Activated naive CD8-positive, alpha-beta T cell treated with anti-CD3 and anti-CD28 coated beads for 36 hours (primary cell): ENCODE data around the gene CACNG7. TPM values are rescaled to one million over a fixed set of nuclear protein-coding genes. Genes with fewer than 3 reads are reported as not detected.
"Not testable (repeated sequence)": the region's sequence is repeated elsewhere in the genome, so short reads cannot be mapped to it uniquely, and the experiment has no call there.

Source experiments
- DNase-seq: peaks from one replicate; pipeline ENCODE4 v3.0.0; 2021
- H3K27ac Mint-ChIP-seq: one replicate; pipeline ENCODE4 v1.8.0; 2022; ENCODE audit warnings: mild to moderate bottlenecking, moderate library complexity, mixed read lengths
- H3K27me3 Mint-ChIP-seq: one replicate; pipeline ENCODE4 v1.8.0; 2022; ENCODE audit warnings: mild to moderate bottlenecking, mixed read lengths
- H3K36me3 Mint-ChIP-seq: one replicate; pipeline ENCODE4 v1.8.0; 2021; ENCODE audit warnings: mild to moderate bottlenecking, mixed read lengths
- H3K4me1 Mint-ChIP-seq: one replicate; pipeline ENCODE4 v1.8.0; 2021; ENCODE audit warnings: mixed read lengths
- H3K4me3 Mint-ChIP-seq: one replicate; pipeline ENCODE4 v1.8.0; 2022; ENCODE audit warnings: mild to moderate bottlenecking, moderate library complexity, mixed read lengths
- H3K9me3 Mint-ChIP-seq: one replicate; pipeline ENCODE4 v1.8.0; 2022; ENCODE audit warnings: mixed read lengths
- total RNA-seq, 2 experiments: library from RNA; stranded (reverse); gene quantifications; one replicate each; pipeline ENCODE4 v1.2.3, GENCODE V29; 2021

Gene CACNG7, protein sequence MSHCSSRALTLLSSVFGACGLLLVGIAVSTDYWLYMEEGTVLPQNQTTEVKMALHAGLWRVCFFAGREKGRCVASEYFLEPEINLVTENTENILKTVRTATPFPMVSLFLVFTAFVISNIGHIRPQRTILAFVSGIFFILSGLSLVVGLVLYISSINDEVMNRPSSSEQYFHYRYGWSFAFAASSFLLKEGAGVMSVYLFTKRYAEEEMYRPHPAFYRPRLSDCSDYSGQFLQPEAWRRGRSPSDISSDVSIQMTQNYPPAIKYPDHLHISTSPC
- not detected for total RNA-seq

DNA sequence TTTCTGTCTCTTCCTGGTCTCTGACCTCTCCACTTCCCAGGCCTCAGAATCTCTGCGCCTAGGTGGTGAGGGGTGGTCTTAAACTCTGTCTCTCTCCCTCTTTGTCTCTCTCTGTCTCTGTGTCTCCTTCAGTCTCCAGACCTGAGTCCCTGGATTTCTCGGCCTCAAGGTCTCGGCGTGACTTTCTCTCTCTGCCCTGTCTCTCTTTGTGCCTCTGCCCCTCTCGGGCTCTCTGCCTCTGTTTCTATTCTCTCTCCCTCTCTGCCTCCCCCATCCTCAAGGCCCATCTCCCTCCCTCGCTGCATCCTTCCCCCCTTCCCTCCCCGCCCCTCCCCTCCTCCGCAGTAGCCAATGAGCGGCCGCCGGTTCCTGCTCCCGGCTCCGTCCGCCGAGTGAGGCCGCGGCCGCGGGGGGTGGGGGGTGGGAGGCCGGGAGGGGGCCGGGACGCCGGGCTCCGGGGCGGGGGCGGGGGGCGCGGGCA, at the start of gene CACNG7:
TSS of gene CACNG7 (plus strand) at position 344 of the 481 bp plus-strand sequence. CDS start 3,554 bp downstream, outside the sequence.
- peaks cover 16% of the 10 kb centered on the region for H3K4me1 Mint-ChIP-seq
- H3K4me3 Mint-ChIP-seq, result peak within 1 kb of the TSS; percentile 43
- no peaks in the 10 kb centered on the region for H3K9me3 Mint-ChIP-seq
- peaks cover 92% of the 10 kb centered on the region for H3K27me3 Mint-ChIP-seq
- no peak for DNase-seq
- no peaks in the 10 kb centered on the region for H3K36me3 Mint-ChIP-seq
- H3K27ac Mint-ChIP-seq, result no peak within 1 kb of the TSS

DNA sequence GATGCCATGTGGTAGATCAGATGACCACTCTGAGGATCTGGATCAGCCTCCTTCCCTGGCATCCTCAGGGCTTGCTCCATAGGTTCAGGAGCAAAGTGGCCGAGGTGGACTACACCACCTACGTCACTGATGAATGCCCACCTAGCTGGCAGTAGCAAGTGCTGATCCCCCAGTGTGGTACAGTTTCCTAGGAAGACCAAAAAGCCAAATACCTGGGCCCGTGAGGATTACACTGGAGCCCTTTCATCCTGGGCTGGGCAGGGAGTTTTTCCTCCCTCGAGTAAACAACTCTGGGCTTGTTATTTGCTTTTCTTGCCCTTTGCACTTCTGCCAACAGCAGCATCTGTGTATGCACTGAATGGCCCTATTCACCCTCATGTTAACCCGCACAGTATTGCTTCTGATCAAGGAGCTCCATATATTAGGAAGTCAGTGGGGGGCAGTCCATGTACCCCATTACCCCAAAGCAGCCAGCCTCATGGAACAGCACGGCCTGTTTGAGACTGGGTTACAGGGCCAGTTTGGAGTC, 44.7 kb upstream of the CACNG7 start:
- no peak overlapping the region for H3K4me3 Mint-ChIP-seq
- H3K27ac Mint-ChIP-seq, result no peak overlapping the region
- no peaks in the 10 kb centered on the region for H3K27me3 Mint-ChIP-seq
- DNase-seq, result no peak
- H3K36me3 Mint-ChIP-seq, result no peaks in the 10 kb centered on the region
- no peaks in the 10 kb centered on the region for H3K9me3 Mint-ChIP-seq
- peaks cover 27% of the 10 kb centered on the region for H3K4me1 Mint-ChIP-seq

DNA sequence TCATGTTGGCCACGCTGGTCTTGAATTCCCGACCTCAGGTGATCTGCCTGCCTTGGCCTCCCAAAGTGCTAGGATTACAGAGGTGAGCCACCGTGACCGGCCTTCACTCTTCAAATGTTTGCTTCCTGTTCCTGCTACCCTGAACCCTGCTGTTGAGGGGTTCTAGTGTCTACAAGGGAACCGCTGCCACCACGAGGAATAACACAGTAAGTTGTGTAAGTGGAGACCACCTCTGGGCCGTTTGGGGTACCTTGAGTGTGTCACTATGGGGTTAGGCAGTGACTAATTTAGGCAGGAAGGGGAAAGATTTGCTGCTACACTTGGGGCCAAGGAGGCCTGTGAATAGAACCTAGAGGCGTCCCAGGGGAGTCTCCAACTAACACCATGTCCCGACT, 43.6 kb upstream of the CACNG7 start:
- Mint-ChIP-seq H3K4me1 (peaks cover 28% of the 10 kb centered on the region), H3K27me3 (no peaks in the 10 kb centered on the region), H3K9me3 (no peaks in the 10 kb centered on the region), H3K4me3 (peak overlapping the region; percentile 77), H3K27ac (no peak overlapping the region), H3K36me3 (no peaks in the 10 kb centered on the region)
- DNase-seq, result no peak

DNA sequence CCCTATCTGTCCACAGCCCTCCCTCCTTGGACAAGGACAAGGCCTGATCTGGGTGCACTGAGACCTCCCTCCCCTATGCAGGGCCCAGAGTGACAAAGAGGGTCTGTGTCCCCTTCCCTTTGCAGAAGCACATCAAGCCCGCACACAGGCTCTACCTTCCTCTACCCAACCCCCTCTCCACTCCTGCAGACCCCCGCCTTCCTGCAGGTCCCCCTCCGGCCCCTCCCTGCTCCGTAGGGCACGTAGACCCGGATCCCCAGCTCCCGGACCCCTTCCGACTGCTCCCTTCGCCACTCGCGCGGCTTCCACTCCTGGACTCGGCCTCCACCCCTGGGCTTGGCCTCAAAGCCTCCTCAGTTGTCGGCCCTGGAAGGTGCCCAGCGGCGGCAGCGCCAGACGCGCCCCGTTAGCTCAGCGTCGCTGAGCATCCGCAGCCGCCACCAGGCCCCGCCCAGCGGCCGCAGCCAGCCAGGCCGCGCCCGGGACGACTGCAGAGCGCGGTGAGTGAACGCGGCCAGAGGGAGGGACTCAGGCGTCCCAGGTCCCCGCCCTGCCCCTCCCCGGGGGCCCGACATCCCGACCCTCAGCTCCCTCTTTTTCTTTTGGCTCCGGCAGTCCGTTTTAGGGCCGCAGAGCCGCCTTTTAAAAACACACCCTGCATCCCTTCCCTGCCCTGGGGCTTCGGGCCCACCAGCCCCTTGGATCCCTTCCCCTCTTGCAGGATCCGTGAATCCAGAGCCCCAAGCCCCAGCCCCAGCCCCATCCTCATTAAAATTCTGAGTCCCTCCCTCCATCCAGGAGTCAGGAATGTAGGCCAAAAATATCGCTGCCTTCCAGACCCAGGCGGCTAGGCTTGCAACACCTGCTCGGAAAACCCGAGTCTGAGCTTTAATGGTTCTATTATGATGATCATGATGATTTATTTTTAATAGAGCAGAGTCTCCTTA, 42.9 kb upstream of the CACNG7 start:
- Mint-ChIP-seq H3K4me3 (peak overlapping the region; percentile 94), H3K27me3 (no peaks in the 10 kb centered on the region), H3K27ac (peak overlapping the region; percentile 91), H3K9me3 (no peaks in the 10 kb centered on the region), H3K36me3 (peaks cover 3% of the 10 kb centered on the region), H3K4me1 (peaks cover 32% of the 10 kb centered on the region)
- DNase-seq, result peak; percentile 77

DNA sequence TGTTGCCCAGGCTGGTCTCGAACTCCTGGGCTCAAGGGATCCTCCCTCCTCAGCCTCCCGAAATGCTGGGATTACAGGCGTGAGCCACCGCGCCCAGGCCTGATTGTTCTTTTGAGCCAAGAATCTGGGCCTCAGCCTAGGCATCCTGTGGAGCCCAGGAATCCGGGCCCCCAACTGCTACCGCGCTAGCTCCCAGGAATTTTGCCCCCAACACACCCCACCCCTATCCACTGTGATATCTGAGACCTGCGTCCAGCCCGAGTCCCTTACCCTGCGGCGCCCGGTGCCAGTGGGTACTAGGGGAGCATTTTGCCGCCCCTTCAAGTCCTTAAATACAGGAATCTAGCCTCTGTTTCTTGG, 42.2 kb upstream of the CACNG7 start:
- no peak for DNase-seq
- peak overlapping the region; percentile 91 for H3K27ac Mint-ChIP-seq
- H3K36me3 Mint-ChIP-seq, result peaks cover 6% of the 10 kb centered on the region
- peaks cover 37% of the 10 kb centered on the region for H3K4me1 Mint-ChIP-seq
- no peaks in the 10 kb centered on the region for H3K27me3 Mint-ChIP-seq
- peak overlapping the region; percentile 94 for H3K4me3 Mint-ChIP-seq
- H3K9me3 Mint-ChIP-seq, result no peaks in the 10 kb centered on the region

DNA sequence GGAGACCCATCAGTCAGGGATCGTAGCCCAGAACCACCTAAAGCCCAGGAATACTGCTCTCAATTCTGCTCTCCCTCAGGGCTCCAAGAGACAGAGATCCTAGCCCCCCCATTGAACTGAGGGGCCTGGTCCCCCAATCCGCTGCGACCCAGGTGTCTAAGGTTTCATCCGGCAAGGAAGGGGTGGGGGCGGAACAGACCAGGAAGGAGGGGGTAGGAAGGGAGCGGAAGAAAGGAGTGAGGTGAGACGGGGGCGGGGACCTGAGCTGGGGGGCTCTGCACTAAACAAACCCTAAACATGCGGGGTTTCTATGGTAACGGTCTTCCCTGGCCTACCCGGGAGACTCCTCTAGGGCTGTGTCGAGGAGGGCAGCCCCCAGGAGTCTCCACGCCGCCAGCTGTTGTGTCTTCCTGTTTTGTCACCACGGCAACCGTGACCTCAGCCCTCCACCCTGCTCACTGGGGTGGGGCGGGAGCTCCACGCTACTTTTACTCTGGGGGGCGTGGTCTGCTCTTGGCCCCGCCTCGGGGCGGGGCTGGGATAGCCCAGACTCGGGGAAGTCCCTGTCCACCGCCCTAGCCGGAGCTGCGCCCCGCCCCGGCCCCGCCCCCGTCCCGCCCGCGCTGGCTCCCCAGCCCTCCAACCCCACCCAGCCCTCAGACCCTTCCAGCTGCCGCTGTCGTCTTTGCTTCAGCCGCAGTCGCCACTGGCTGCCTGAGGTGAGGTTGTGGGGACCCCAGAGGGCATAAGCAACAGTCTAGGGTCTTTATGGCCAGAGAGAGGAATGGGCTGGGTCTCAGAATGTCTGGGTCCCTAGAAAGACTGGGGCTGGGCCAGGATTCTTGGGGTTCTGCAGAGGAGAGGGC, 41.6 kb upstream of the CACNG7 start, which contains the start of gene MYADM:
TSS of gene MYADM (plus strand) at position 659 of the 866 bp plus-strand sequence. CDS start 5,647 bp downstream, outside the sequence.
- Mint-ChIP-seq H3K27ac (peak within 1 kb of the TSS; percentile 91), H3K9me3 (no peaks in the 10 kb centered on the region), H3K36me3 (peaks cover 6% of the 10 kb centered on the region), H3K27me3 (no peaks in the 10 kb centered on the region), H3K4me3 (peak within 1 kb of the TSS; percentile 94), H3K4me1 (peaks cover 37% of the 10 kb centered on the region)
- DNase-seq, result peak; percentile 98

DNA sequence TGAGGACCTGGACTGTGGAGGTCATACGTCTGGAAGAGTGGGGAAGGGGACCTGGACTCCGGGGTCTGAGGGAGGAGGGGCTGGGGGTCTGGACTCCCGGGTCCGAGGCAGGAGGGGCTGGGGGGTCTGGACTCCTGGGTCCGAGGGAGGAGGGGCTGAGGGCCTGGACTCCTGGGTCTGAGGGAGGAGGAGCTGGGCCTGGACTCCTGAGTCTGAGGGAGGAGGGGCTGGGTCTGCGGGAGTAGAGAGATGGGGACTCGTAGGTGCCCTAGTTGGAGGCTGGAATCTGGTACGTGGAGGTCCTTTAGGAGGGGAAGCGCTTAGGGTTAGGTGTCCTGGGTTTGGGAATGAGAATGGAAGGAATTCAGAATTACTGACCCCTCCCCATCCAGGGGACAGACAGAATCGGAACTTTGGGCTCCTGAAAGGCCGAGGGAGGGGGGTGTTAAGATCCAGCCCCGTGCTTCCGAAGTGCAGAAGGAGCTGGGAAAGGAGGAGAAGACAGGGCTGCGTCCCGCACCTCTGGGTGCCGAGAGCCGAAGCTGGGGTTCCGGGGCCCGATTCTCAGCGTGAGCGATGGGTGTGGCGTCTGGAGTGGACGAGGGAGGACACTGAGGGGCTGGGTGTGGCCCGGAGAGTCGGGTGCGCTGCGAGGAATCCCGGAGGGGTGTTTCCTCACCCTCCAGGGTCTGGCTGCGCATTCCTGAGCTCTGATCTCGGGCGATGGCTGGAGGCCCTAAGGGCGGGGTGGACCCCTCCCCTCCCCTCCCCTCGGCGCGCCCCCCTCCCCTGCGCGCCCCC, 40.8 kb upstream of the CACNG7 start:
- Mint-ChIP-seq H3K9me3 (no peaks in the 10 kb centered on the region), H3K4me1 (peaks cover 43% of the 10 kb centered on the region), H3K36me3 (peaks cover 10% of the 10 kb centered on the region), H3K4me3 (peak overlapping the region; percentile 94), H3K27ac (peak overlapping the region; percentile 80), H3K27me3 (no peaks in the 10 kb centered on the region)
- DNase-seq, result peak; percentile 54

DNA sequence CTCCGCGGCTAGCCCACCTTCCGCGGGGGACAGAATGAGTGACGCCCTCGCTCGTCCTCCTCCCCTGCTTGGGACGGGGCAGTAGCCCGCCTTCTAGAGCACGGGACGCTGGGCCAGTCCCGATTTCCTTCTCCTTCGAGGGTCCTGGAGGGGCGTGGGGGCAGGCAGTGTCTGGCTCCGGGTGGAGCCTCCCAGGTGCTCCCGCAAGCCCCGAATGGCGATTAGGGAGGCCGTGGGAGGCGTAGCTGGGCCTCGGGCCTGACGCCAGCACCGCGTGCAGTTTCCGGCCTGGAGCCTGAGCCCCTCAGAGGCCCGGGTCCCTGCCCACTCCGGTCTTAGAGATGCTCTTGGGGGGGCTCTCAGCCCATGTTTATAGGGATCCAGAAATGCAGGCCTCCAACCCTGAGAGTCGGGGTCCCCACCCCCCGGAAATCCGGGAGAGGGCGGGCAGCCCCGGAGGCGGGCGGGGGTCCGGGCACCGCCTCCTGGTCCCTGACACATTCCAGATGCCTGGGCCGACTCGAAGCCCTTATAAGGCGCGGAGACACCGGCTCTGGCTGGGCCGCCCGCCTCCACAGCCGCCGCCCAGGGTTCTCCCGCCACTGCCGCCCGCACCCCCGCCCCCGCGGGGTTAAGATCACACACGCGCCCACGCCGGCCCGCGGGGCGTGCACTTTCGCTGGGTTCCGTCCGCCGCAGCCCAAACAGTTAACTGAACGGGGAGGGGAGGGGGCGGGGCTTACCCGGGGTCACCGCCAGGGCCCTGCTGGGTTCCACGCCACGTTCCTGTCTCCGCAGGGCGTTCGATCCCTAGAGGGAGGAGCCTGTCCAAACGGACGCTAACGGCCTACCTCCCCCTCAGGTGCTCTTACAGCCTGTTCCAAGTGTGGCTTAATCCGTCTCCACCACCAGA, 39.9 kb upstream of the CACNG7 start:
- Mint-ChIP-seq H3K27me3 (no peaks in the 10 kb centered on the region), H3K27ac (peak overlapping the region; percentile 81), H3K36me3 (peaks cover 18% of the 10 kb centered on the region), H3K9me3 (peaks cover 3% of the 10 kb centered on the region), H3K4me3 (peak overlapping the region; percentile 94), H3K4me1 (peaks cover 48% of the 10 kb centered on the region)
- DNase-seq, result peak; percentile 89

DNA sequence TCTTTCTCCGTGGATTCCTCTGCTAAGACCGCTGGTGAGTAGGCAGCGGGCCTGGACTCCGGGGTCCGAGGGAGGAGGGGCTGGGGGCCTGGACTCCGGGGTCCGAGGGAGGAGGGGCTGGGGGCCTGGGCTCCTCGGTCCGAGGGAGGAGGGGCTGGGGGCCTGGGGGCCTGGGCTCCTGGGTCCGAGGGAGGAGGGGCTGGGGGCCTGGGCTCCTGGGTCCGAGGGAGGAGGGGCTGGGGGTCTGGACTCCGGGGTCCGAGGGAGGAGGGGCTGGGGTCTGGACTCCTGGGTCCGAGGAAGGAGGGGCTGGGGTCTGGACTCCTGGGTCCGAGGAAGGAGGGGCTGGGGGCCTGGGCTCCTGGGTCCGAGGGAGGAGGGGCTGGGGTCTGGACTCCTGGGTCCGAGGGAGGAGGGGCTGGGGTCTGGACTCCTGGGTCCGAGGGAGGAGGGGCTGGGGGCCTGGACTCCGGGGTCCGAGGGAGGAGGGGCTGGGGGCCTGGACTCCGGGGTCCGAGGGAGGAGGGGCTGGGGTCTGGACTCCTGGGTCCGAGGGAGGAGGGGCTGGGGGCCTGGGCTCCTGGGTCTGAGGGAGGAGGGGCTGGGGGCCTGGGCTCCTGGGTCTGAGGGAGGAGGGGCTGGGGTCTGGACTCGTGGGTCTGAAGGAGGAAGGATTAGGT, 39.1 kb upstream of the CACNG7 start:
- peaks cover 26% of the 10 kb centered on the region for H3K36me3 Mint-ChIP-seq
- H3K4me1 Mint-ChIP-seq, result peaks cover 56% of the 10 kb centered on the region
- peak overlapping the region; percentile 94 for H3K4me3 Mint-ChIP-seq
- H3K9me3 Mint-ChIP-seq, DNase-seq, H3K27me3 Mint-ChIP-seq: not testable (repeated sequence)
- peak overlapping the region; percentile 78 for H3K27ac Mint-ChIP-seq

DNA sequence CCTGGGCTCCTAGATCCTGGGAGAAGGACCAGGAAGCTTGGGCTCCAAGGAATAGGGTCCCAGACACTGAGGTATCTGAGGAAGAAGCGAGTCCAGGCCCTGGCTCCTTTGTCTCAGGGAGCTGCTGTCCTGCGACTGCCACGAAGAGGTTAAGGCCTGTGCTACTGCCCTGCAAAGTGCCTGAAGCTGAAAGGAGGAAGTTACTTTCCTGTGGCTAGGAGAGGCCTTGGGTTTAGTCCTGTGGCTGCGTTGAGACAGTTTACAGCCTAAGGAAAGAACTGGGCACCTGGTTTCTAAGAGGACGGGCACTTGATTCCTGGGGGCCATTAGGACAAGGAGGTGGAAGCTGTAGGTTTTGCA, 38.6 kb upstream of the CACNG7 start:
- H3K4me3 Mint-ChIP-seq, result peak overlapping the region; percentile 65
- peak overlapping the region; percentile 67 for H3K27ac Mint-ChIP-seq
- peaks cover 27% of the 10 kb centered on the region for H3K36me3 Mint-ChIP-seq
- no peak for DNase-seq
- no peaks in the 10 kb centered on the region for H3K27me3 Mint-ChIP-seq
- H3K4me1 Mint-ChIP-seq, result peaks cover 58% of the 10 kb centered on the region
- H3K9me3 Mint-ChIP-seq, result peaks cover 5% of the 10 kb centered on the region

DNA sequence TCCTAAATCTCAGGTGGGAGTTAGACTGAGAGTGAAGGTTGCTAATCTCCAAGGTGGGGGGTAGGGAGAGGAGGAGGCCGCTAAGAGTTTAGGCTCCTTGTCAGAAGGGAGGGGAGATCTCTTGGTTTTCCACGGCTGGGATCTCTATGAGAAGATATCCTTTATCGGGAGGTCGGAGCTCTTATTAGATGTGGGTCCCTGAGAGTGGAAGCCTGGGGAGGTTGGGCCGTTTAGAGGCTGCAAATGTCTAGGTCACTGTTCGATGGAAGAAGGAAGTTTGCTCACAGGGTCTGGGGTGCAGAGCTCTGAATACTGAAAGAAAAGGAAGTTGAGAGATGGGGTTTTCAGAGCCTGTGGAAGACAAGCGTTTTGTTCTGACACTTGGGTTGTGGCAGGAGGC, 37.6 kb upstream of the CACNG7 start:
- Mint-ChIP-seq H3K9me3 (peaks cover 5% of the 10 kb centered on the region), H3K4me1 (peaks cover 55% of the 10 kb centered on the region), H3K27ac (peak overlapping the region; percentile 66), H3K4me3 (peak overlapping the region; percentile 36), H3K36me3 (peaks cover 32% of the 10 kb centered on the region), H3K27me3 (no peaks in the 10 kb centered on the region)
- no peak for DNase-seq

DNA sequence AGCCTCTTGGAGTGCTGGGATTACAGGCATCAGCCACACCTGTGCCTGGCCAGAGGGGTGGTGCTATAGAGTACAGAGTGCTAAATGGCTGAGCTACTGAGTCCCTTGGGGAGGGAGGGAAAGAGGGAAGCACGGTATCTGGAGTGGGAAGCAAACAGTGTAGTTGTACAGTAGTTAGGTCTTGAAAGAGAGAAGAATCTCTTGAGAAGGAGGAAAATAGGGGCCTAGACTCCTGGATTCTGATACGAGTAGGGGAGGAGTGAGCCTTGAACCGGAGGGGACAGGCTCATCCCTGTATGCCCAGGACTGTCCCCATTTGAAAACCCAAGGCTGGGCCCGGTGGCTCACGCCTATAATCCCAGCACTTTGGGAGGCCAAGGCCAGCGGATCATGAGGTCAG, 36.3 kb upstream of the CACNG7 start:
- no peak overlapping the region for H3K4me3 Mint-ChIP-seq
- peaks cover 38% of the 10 kb centered on the region for H3K36me3 Mint-ChIP-seq
- no peak for DNase-seq

More for the DNA sequence above, 36.3 kb upstream of the CACNG7 start:
- Mint-ChIP-seq H3K9me3 (peaks cover 5% of the 10 kb centered on the region), H3K27me3 (no peaks in the 10 kb centered on the region), H3K27ac (peak overlapping the region; percentile 39), H3K4me1 (peaks cover 57% of the 10 kb centered on the region)
